Calu3 (cell line): ENCODE results near the gene WSCD2. TPM values are rescaled to one million over a fixed set of nuclear protein-coding genes. Genes with fewer than 3 reads are reported as not detected.
"Not testable (repeated sequence)": the region's sequence is repeated elsewhere in the genome, so short reads cannot be mapped to it uniquely, and the experiment has no call there.

Source experiments
- BruUV-seq: library from RNA; stranded (reverse); fragments of 400-500 nt; replicated peaks from 2 replicates; lab custom pipeline; 2021; lab: Mats Ljungman, UMichigan
- CTCF ChIA-PET: fragments of 300-600 bp; sonication (Branson Sonifier 250); formaldehyde crosslinking; loops from one replicate; lab custom pipeline; 2022; ENCODE audit warnings: antibody characterized with exemption; lab: Charles Lee
- DNase-seq: peaks from one replicate; pipeline ENCODE4 v3.0.0; 2022
- H3K27ac Mint-ChIP-seq: one replicate; pipeline ENCODE4 v1.8.0; 2022; ENCODE audit warnings: mixed read lengths; ENCODE audit not compliant: unreplicated experiment
- H3K27me3 Mint-ChIP-seq: one replicate; pipeline ENCODE4 v1.8.0; 2022; ENCODE audit warnings: mixed read lengths; ENCODE audit not compliant: unreplicated experiment
- H3K36me3 Mint-ChIP-seq: one replicate; pipeline ENCODE4 v1.8.0; 2022; ENCODE audit warnings: mild to moderate bottlenecking, moderate library complexity, mixed read lengths; ENCODE audit not compliant: insufficient read depth, unreplicated experiment
- H3K4me1 Mint-ChIP-seq: one replicate; pipeline ENCODE4 v1.8.0; 2022; ENCODE audit warnings: mild to moderate bottlenecking, low read depth, mixed read lengths; ENCODE audit not compliant: unreplicated experiment
- H3K4me3 Mint-ChIP-seq: one replicate; pipeline ENCODE4 v1.8.0; 2022; ENCODE audit warnings: mild to moderate bottlenecking, low read depth, moderate library complexity, mixed read lengths; ENCODE audit not compliant: unreplicated experiment
- H3K9me3 Mint-ChIP-seq: one replicate; pipeline ENCODE4 v1.8.0; 2022; ENCODE audit warnings: low read depth, mixed read lengths; ENCODE audit not compliant: unreplicated experiment
- intact Hi-C: fragments of 100-400 bp; cut with micrococcal nuclease; formaldehyde crosslinking; loops from one replicate; pipeline ENCODE4 v1.10.0; 2022; ENCODE audit not compliant: unreplicated experiment
- total RNA-seq: library from RNA; stranded (reverse); gene quantifications from 2 replicates; pipeline ENCODE4 v1.2.3, GENCODE V29; 2022
- TF ChIP-seq, protein P1 (sequence below): fragments of 200-600 bp; IDR thresholded peaks from one replicate; pipeline ENCODE4 v1.8.0; 2022; ENCODE audit warnings: antibody characterized with exemption; ENCODE audit not compliant: unreplicated experiment

The WSCD2 gene
- total RNA-seq, 1 experiment from 2014 or later, result not detected

DNA sequence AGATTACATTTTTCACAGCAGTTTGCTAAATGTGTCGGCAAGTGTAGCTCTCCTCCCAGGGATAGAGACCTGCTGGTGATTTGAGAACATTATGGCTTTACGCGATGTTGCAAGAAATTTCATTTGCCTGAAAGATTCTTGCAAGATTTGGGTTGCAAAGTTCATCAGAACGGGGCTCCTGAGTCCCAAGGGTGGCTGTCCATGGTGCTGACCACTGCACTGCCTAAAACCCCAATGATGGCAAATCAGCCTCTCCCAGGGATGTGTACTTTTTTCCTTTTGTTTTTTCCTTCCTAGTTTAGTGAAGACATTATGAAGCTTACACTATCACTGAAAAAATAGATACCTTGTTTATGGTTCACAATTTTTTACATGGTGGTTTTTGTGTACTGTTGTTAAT, 85.4 kb downstream of the WSCD2 start:
- Mint-ChIP-seq H3K27ac (no peak overlapping the region), H3K27me3 (peaks cover 42% of the 10 kb centered on the region), H3K9me3 (no peaks in the 10 kb centered on the region), H3K4me3 (no peak overlapping the region), H3K36me3 (no peaks in the 10 kb centered on the region), H3K4me1 (no peaks in the 10 kb centered on the region)
- CTCF ChIA-PET, result no interaction called here
- BruUV-seq, result no TSS peak
- TF ChIP-seq, protein P1, sequence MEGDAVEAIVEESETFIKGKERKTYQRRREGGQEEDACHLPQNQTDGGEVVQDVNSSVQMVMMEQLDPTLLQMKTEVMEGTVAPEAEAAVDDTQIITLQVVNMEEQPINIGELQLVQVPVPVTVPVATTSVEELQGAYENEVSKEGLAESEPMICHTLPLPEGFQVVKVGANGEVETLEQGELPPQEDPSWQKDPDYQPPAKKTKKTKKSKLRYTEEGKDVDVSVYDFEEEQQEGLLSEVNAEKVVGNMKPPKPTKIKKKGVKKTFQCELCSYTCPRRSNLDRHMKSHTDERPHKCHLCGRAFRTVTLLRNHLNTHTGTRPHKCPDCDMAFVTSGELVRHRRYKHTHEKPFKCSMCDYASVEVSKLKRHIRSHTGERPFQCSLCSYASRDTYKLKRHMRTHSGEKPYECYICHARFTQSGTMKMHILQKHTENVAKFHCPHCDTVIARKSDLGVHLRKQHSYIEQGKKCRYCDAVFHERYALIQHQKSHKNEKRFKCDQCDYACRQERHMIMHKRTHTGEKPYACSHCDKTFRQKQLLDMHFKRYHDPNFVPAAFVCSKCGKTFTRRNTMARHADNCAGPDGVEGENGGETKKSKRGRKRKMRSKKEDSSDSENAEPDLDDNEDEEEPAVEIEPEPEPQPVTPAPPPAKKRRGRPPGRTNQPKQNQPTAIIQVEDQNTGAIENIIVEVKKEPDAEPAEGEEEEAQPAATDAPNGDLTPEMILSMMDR, result no peak
- peak; percentile 45 for DNase-seq
- intact Hi-C loops, result no loop called here

- Mint-ChIP-seq H3K27me3 (peaks cover 41% of the 10 kb centered on the region), H3K9me3 (no peaks in the 10 kb centered on the region), H3K36me3 (no peaks in the 10 kb centered on the region), H3K27ac (no peak overlapping the region), H3K4me1 (no peaks in the 10 kb centered on the region), H3K4me3 (no peak overlapping the region)
- TF ChIP-seq, protein P1, result no peak
- no TSS peak for BruUV-seq
- no peak for DNase-seq
- CTCF ChIA-PET, result no interaction called here
- intact Hi-C loops, result no loop called here
Measured at GRCh38 chr12:108215458-108215857, 86.4 kb downstream of the WSCD2 start.

DNA sequence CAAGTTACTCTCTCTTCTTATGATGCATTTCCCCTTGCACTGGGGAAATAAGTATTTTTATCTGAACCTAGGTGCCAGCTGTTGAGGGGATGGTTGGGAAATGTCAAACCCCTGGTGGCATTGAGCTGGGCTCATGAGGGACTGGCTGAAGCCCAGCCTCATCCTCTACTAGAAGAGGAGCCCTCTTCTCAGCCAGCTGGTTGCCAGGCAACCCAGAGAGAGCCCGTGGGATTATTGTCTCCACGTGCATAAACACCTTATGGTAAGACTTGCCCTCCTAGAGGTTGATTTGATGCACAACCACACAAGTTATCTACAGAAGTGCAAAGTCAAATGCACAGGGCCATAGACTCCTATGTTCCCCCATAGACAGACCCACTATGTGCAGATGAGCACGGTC, 89.8 kb downstream of the WSCD2 start:
- intact Hi-C loops, result no loop called here
- DNase-seq, result no peak
- CTCF ChIA-PET, result no interaction called here
- Mint-ChIP-seq H3K36me3 (no peaks in the 10 kb centered on the region), H3K27ac (no peak overlapping the region), H3K4me3 (no peak overlapping the region), H3K9me3 (no peaks in the 10 kb centered on the region), H3K4me1 (no peaks in the 10 kb centered on the region), H3K27me3 (peaks cover 36% of the 10 kb centered on the region)
- BruUV-seq, result no TSS peak
- TF ChIP-seq, protein P1, result no peak

- CTCF ChIA-PET, intact Hi-C loops, H3K36me3 Mint-ChIP-seq, H3K4me1 Mint-ChIP-seq, H3K9me3 Mint-ChIP-seq, H3K4me3 Mint-ChIP-seq, BruUV-seq, DNase-seq, H3K27ac Mint-ChIP-seq: not testable (repeated sequence)
- H3K27me3 Mint-ChIP-seq, result peaks cover 43% of the 10 kb centered on the region
Measured at GRCh38 chr12:108225101-108225500, 96.0 kb downstream of the WSCD2 start.

GRCh38 chr12:108226866-108227265, 97.8 kb downstream of the WSCD2 start:
- no peaks in the 10 kb centered on the region for H3K4me1 Mint-ChIP-seq
- H3K4me3 Mint-ChIP-seq, result no peak overlapping the region
- intact Hi-C loops, result no loop called here
- H3K27ac Mint-ChIP-seq, result no peak overlapping the region
- CTCF ChIA-PET, result no interaction called here
- no peaks in the 10 kb centered on the region for H3K36me3 Mint-ChIP-seq
- BruUV-seq, result no TSS peak
- TF ChIP-seq, protein P1, result no peak
- DNase-seq, result no peak
- H3K9me3 Mint-ChIP-seq, result peaks cover 2% of the 10 kb centered on the region
- peaks cover 58% of the 10 kb centered on the region for H3K27me3 Mint-ChIP-seq
